ENCODE data around the gene FZR1.

The FZR1 gene

DNA sequence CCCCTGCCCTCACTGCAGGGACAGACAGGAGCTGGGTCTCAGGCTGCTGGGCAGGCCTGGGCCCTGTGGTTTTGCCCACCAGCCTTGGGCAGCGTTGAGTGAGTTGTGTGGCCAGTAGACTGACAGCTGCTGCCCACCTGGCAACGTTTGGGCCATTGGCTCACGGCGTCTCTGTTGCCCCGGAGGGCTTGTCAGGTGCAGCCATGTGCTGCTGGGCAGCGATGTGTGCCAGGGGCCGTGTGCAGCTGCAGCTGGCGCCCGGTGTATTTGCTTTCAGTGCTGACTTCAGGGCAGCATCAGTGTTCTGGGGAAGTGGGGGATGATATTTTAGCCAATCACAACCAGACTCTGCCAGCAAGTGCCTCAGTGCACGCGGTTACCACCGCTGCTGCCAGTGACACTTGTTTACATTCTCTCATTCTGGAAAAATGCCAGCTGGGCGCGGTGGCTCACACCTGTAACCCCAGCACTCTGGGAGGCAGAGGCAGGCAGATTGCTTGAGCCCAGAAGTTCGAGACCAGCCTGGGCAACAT, 10.6 kb downstream of the FZR1 start:
- peak; percentile 51 for DNase-seq (ENCODE audit: low read depth)
- H3K4me3 ChIP-seq (ENCODE audit: low read length), result no peak overlapping the region
- TF ChIP-seq, protein P1, sequence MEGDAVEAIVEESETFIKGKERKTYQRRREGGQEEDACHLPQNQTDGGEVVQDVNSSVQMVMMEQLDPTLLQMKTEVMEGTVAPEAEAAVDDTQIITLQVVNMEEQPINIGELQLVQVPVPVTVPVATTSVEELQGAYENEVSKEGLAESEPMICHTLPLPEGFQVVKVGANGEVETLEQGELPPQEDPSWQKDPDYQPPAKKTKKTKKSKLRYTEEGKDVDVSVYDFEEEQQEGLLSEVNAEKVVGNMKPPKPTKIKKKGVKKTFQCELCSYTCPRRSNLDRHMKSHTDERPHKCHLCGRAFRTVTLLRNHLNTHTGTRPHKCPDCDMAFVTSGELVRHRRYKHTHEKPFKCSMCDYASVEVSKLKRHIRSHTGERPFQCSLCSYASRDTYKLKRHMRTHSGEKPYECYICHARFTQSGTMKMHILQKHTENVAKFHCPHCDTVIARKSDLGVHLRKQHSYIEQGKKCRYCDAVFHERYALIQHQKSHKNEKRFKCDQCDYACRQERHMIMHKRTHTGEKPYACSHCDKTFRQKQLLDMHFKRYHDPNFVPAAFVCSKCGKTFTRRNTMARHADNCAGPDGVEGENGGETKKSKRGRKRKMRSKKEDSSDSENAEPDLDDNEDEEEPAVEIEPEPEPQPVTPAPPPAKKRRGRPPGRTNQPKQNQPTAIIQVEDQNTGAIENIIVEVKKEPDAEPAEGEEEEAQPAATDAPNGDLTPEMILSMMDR (IDR thresholded peaks at IDR 0.05; ENCODE audit: insufficient read depth, low read depth, low read length, missing control alignments), result no peak

- TF ChIP-seq, protein P1 (IDR thresholded peaks at IDR 0.05; ENCODE audit: insufficient read depth, low read depth, low read length, missing control alignments), result no peak
Observed at GRCh38 chr19:3517638-3518037, 11.5 kb downstream of the FZR1 start.

GRCh38 chr19:3518255-3518654, 12.1 kb downstream of the FZR1 start:
- no peak overlapping the region for H3K4me3 ChIP-seq (ENCODE audit: low read length)
- TF ChIP-seq, protein P1 (IDR thresholded peaks at IDR 0.05; ENCODE audit: insufficient read depth, low read depth, low read length, missing control alignments), result no peak
- no peak for DNase-seq (ENCODE audit: low read depth)

More at GRCh38 chr19:3517638-3518037, 11.5 kb downstream of the FZR1 start:
- DNase-seq (ENCODE audit: low read depth), result no peak
- H3K4me3 ChIP-seq (ENCODE audit: low read length), result no peak overlapping the region

DNA sequence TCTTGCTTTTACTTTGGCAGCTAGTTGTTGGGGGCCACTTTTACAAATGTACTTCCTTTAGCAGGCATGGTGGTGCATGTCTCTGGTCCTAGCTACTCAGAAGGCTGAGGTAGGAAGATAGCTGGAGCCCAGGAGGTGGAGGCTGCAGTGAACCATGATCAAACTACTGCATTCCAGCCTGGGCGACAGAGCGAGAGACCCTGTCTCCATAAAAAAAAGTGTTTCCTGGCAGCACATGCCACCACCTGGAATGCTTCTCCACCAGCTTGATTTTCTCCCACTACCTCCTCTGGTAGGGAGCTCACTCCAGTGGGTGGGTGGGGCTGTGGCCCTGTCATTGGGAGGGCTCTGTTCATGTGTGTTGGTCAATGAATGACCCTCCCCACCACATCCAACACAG, 12.5 kb downstream of the FZR1 start:
- TF ChIP-seq, protein P1 (IDR thresholded peaks at IDR 0.05; ENCODE audit: insufficient read depth, low read depth, low read length, missing control alignments), result no peak
- no peak for DNase-seq (ENCODE audit: low read depth)
- no peak overlapping the region for H3K4me3 ChIP-seq (ENCODE audit: low read length)

DNA sequence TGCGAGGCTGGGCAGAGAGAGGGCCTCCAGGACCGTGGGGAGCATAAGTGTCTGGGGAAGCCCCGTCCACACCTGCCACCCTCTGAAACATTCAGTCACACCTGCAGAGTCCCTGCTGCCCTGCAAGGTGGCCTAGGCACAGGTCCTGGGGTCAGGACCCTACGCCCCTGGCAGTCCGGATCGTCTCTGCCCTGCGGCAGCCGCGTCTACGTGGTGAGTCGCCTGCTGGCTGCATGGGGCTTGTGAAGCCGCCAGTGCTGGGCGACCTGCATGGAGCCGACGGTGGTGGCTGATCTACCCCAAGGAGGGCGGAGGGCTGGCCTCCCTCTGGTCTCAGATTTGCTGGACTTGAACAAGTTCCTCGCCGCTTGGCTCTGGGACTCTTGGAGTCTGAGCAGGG, 13.0 kb downstream of the FZR1 start:
- DNase-seq (ENCODE audit: low read depth), result no peak
- TF ChIP-seq, protein P1 (IDR thresholded peaks at IDR 0.05; ENCODE audit: insufficient read depth, low read depth, low read length, missing control alignments), result no peak
- H3K4me3 ChIP-seq (ENCODE audit: low read length), result no peak overlapping the region

- DNase-seq (ENCODE audit: low read depth), result peak; percentile 93
- TF ChIP-seq, protein P1 (IDR thresholded peaks at IDR 0.05; ENCODE audit: insufficient read depth, low read depth, low read length, missing control alignments), result peak; percentile 7
- no peak overlapping the region for H3K4me3 ChIP-seq (ENCODE audit: low read length)
Observed at GRCh38 chr19:3520166-3521103, 14.3 kb downstream of the FZR1 start.

All from epithelial cell of esophagus (primary cell).